HG03108 (cell line): ENCODE data around the gene VSTM4.

Experiments
- ATAC-seq: cut with Tn5 transposase; IDR thresholded peaks from one replicate; pipeline ENCODE4 v1.9.1; 2021; ENCODE audit warnings: moderate library complexity; ENCODE audit not compliant: unreplicated experiment

The VSTM4 gene

DNA sequence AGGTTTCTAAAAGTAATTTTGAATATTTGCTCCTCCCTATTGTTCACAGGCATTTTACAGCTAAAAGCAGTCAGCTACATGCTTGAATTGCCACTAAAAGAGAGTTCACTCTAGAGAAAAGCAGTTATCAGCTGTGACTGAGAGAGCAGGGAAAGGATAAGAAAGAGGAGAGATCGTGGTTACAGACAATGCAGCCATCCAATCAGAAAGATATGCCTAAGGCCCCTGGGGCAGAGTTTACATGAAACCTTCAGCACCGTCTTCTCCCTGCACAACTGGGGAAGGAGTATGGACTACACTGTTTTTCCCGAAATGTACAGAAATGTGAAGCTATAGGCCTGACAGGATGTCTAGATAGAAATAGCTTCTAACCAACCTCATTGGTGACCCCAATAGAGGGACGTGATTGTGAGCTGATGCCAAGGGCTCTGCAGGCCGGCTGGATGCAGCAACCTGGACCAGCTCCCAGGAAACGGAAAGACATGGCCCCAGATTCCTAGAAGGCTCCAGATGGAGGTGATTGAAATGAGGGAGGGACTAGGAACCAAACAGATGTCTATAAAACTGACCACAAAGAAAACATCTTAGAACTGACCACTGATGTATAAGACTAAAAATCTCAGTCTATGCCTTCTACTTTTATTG lies 3.2 kb upstream of the VSTM4 start:
- no peak for ATAC-seq

GRCh38 chr10:49117376-49118070 lies 2.2 kb upstream of the VSTM4 start:
- ATAC-seq = no peak

- no peak for ATAC-seq
Measured at GRCh38 chr10:49116509-49117375, 1.4 kb upstream of the VSTM4 start.

- no peak for ATAC-seq
Measured at GRCh38 chr10:49115796-49116508, 630 bp upstream of the VSTM4 start.

- ATAC-seq = no peak
Measured at GRCh38 chr10:49114718-49115014, 656 bp downstream of the VSTM4 start.

GRCh38 chr10:49113741-49114141 lies 1.6 kb downstream of the VSTM4 start:
- no peak for ATAC-seq

GRCh38 chr10:49112851-49113250 lies 2.5 kb downstream of the VSTM4 start:
- no peak for ATAC-seq

- no peak for ATAC-seq
Measured at GRCh38 chr10:49112098-49112497, 3.2 kb downstream of the VSTM4 start.

- ATAC-seq = no peak
Measured at GRCh38 chr10:49111320-49111698, 4.0 kb downstream of the VSTM4 start.

- ATAC-seq = no peak
Measured at GRCh38 chr10:49110684-49111319, 4.5 kb downstream of the VSTM4 start.

DNA sequence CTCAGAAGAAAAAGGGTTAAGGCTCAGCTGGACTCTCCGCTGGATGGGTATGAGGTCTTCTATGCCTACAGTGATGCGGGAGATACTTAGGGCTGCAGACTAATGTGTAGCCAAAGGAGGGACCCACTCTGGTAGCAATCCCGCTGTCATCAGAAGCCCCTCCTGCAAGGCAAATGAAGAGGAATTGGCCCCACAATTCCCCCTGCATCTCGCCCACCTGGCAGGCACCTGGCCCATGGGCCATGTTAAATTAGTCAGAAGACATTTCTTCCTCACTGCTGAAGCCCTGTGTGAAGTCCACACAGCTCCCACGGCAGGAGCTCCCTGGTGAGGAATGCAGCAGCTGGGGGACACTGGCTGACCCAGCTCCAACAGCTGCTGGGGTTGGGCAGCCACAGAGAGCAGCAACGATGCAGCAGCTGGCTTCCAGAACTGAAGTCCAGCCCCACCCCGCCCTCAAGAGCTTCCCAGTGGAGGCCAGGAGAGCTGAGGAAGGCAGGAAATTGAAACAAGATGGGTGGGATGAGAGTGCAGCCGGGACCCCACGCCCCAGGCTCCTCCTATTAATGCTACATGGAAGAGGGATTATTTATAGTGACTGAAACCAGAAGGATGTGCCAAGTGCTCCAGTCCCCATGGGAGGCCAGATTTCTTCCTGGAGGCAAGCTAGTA lies 5.5 kb downstream of the VSTM4 start:
- ATAC-seq = no peak

DNA sequence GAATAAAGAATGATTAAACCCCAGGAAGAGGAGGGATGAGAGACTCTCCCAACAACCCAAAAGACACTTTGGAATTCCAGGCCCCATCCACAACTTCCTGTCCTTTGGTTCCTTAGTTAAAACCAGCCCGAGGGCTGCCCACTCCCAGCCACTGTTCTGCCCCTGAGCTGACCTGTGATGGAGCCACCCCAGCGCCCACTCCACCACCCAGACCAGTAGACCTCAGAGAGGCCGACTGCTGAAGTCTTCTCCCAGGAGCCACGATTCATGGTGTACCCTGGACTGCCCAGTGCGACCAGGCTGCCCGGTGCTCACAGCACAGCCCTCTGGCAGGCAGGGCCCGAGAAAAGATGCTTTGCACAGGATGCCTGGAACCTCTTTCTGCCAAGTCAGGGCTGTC lies 6.7 kb downstream of the VSTM4 start:
- no peak for ATAC-seq

DNA sequence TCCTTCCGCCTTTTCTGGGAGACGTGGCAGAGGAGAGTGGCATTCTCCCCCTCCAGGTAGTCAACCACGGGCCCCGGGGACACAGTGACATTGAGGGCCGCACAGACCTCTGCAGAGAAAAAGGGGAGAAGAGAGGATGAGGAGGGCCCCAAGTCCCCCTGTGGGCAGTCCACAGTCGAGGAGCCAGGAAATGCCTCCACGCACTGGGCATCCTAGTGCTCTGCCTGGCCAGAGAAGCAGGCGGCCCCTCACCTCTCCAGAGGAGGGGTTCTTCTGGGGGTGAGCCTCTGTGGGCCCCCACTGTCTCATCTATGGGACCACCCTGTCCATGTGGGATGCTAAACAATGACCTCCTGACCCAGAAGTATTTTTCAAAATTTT lies 7.4 kb downstream of the VSTM4 start:
- no peak for ATAC-seq

DNA sequence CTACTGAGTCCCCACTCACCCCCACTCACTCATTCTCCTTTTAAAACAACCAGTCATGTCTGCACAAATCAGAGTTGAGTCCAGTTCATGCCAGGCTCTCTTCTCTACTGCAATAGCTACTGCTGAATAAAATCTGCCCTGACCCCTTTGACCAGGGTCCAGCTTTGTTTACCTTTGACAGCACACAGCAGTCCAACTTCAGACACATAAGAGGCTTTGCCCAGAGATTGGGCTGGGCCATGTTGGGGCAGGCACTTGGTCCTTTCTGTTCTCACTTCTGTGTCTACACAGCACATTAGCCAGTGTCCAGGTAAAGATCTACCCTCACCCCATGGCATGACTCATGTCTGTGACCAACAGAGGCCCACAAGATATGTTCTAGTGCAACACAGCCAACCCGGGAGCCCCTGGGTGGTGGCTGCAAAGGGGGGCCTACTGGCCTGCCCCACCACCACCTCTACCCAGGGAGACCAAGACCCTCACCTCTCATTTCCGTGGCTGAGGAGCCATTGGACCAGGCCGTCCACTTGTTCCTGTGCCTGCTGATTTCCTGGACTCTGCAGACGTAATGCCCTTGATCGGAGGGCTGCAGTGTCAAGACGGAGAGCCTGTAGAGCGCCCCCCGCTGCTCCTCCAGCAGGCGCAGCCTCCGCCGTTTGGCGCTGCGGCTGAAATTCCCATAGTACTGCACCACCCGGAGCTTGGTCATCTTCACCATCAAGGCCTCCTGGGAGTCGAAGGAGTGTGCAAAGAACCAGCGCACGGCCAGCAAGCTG lies 8.0 kb downstream of the VSTM4 start:
- ATAC-seq = no peak

- ATAC-seq = no peak
Measured at GRCh38 chr10:49106451-49106850, 8.9 kb downstream of the VSTM4 start.

DNA sequence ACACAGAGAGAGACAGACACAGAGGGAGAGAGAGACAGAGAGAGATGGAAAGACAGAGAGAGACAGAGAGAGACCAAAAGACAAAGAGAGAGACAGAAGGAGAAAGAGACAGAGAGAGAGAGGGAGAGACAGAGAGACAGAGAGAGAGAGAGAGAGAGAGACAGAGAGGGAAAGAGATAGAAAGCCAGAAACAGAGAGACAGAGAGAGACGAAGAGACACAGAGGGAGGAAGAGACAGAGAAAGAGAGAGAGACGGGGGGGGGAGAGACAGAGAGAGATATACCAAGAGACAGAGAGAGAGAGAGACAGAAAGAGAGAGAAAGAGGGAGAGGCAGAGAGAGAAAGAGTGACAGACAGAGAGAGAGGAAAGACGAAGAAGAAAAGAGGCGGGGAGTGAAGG lies 10.2 kb downstream of the VSTM4 start:
- ATAC-seq = no peak

DNA sequence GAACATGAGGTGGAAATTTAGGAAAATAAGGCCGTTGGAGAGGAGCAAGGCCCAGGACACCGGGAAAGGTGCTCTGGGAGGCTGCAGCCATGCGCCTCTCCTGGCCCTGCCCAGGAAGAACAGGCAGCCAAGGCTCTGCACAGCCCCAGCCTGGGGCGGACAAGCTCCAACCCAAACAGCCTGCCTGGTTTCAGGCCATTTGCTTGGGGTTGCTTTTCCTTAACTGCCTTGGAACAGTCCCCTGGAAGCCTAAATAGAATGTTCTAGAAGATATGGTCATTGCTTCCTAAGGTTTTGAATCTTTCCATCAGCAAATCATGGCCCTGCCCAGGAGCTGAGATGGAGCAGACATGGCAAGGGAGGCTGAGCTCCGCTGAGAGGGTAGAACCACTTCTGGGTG lies 11.0 kb downstream of the VSTM4 start:
- no peak for ATAC-seq

DNA sequence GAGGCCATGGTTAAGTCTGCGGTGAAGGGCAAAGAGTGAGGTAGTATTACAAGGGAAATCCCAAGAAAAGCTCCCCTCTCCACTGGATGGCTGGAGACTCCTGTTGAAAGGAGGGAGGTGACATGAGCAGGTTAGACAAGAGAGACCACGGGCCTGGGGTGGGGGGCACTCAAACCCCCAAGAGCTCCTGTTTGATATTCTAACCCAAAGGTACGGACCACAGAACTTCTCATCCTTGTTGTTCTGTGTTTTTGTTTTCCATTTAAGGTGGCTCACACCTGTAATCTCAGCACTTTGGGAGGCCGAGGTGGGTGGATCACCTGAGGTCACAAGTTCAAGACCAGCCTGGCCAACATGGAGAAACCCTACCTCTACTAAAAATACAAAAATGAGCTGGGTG lies 11.6 kb downstream of the VSTM4 start:
- ATAC-seq = no peak

DNA sequence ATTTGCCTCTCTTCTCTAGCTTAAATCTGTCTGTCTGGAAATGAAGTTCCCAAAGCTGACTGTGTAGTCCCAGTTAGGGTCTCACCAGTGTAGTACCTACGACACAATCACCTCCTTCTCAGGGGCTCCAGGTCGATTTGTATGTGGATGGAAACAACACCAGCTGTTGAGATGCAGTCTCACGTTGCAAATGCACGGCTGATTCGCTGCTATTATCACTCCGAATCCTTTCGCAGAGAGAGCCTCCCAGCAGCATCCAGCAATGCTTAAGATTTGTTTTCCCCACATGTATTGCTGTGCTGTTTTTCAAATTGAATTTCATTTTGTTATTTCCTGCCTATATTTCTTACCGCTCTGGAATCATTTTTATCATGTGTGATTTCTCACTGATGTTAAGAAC lies 16.3 kb downstream of the VSTM4 start:
- no peak for ATAC-seq
